Measurements from ENCODE around the gene PAX7. TPM values are rescaled to one million over a fixed set of nuclear protein-coding genes. Genes with fewer than 3 reads are reported as not detected.

Gene PAX7
- polyA plus RNA-seq, 1 donor from 2014 or later, result not detected

- Histone ChIP-seq H3K9me2 (ENCODE audit: insufficient read depth, low read length) (no peaks in the 10 kb centered on the region), H3K4me3 (ENCODE audit: low read length) (no peak overlapping the region), H3K9ac (ENCODE audit: low read length) (no peak overlapping the region), H3K79me2 (replicated peaks; ENCODE audit: insufficient read depth, low read length) (no peaks in the 10 kb centered on the region), H3F3A (ENCODE audit: insufficient read depth, low read length, poor library complexity, severe bottlenecking) (no peaks in the 10 kb centered on the region), H3K27ac (ENCODE audit: low read length) (no peak overlapping the region), H4K20me1 (ENCODE audit: insufficient read depth) (no peaks in the 10 kb centered on the region), H3K36me3 (ENCODE audit: insufficient read depth, low read length) (no peaks in the 10 kb centered on the region), H3K9me3 (ENCODE audit: low read length) (no peaks in the 10 kb centered on the region), H3K27me3 (ENCODE audit: insufficient read depth, low read depth, low read length) (no peaks in the 10 kb centered on the region), H3K4me2 (ENCODE audit: low read length) (no peak overlapping the region), H2AFZ (ENCODE audit: low read depth, low read length) (no peak overlapping the region)
- TF ChIP-seq MXI1 (conservative IDR thresholded peaks at IDR 0.05; ENCODE audit: poor library complexity, severe bottlenecking) (no peak), EZH2 (IDR thresholded peaks at IDR 0.05; ENCODE audit: borderline replicate concordance, insufficient read depth, low read length, poor library complexity, severe bottlenecking) (no peak), TAF1 (IDR thresholded peaks at IDR 0.05; ENCODE audit: low read depth) (no peak), CTCF (IDR thresholded peaks at IDR 0.05; ENCODE audit: poor library complexity, severe bottlenecking) (no peak), SMC3 (conservative IDR thresholded peaks at IDR 0.05; ENCODE audit: poor library complexity) (no peak), REST (IDR thresholded peaks at IDR 0.05; ENCODE audit: borderline replicate concordance) (no peak), POLR2AphosphoS5 (IDR thresholded peaks at IDR 0.05) (no peak), RAD21 (conservative IDR thresholded peaks at IDR 0.05) (no peak), EP300 (conservative IDR thresholded peaks at IDR 0.05; ENCODE audit: poor library complexity, severe bottlenecking) (no peak)
These were observed 70.5 kb downstream of the PAX7 start for GRCh38 chr1:18701183-18701582.

- Histone ChIP-seq H4K20me1 (ENCODE audit: insufficient read depth) (no peaks in the 10 kb centered on the region), H3K4me3 (ENCODE audit: low read length) (no peak overlapping the region), H3K9me3 (ENCODE audit: low read length) (no peaks in the 10 kb centered on the region), H2AFZ (ENCODE audit: low read depth, low read length) (no peak overlapping the region), H3K9me2 (ENCODE audit: insufficient read depth, low read length) (no peaks in the 10 kb centered on the region), H3K9ac (ENCODE audit: low read length) (no peak overlapping the region), H3F3A (ENCODE audit: insufficient read depth, low read length, poor library complexity, severe bottlenecking) (no peaks in the 10 kb centered on the region), H3K27me3 (ENCODE audit: insufficient read depth, low read depth, low read length) (no peaks in the 10 kb centered on the region), H3K79me2 (replicated peaks; ENCODE audit: insufficient read depth, low read length) (no peaks in the 10 kb centered on the region), H3K27ac (ENCODE audit: low read length) (no peak overlapping the region), H3K4me2 (ENCODE audit: low read length) (no peak overlapping the region), H3K36me3 (ENCODE audit: insufficient read depth, low read length) (no peaks in the 10 kb centered on the region)
- TF ChIP-seq TAF1 (IDR thresholded peaks at IDR 0.05; ENCODE audit: low read depth) (no peak), EP300 (conservative IDR thresholded peaks at IDR 0.05; ENCODE audit: poor library complexity, severe bottlenecking) (no peak), SMC3 (conservative IDR thresholded peaks at IDR 0.05; ENCODE audit: poor library complexity) (no peak), MXI1 (conservative IDR thresholded peaks at IDR 0.05; ENCODE audit: poor library complexity, severe bottlenecking) (no peak), REST (IDR thresholded peaks at IDR 0.05; ENCODE audit: borderline replicate concordance) (no peak), POLR2AphosphoS5 (IDR thresholded peaks at IDR 0.05) (no peak), EZH2 (IDR thresholded peaks at IDR 0.05; ENCODE audit: borderline replicate concordance, insufficient read depth, low read length, poor library complexity, severe bottlenecking) (no peak), RAD21 (conservative IDR thresholded peaks at IDR 0.05) (no peak)
These were observed 72.5 kb downstream of the PAX7 start for GRCh38 chr1:18703041-18703621.
